NB4 (cell line): ENCODE results near the gene DOK1.

ENCODE experiments used
- DNase-seq: peaks from one replicate; pipeline ENCODE4 v3.0.0; 2010; ENCODE audit warnings: low read depth
- H3K4me3 ChIP-seq: one replicate; pipeline ENCODE4 v1.5.1; 2011; ENCODE audit warnings: mild to moderate bottlenecking, low read depth, low read length, moderate library complexity
- CTCF ChIP-seq: IDR thresholded peaks from one replicate; pipeline ENCODE4 v1.5.1; 2012; ENCODE audit warnings: low read depth, low read length
- MYC ChIP-seq: IDR thresholded peaks from 2 replicates; pipeline ENCODE4 v1.6.1; 2011; ENCODE audit warnings: low read depth, low read length
- POLR2A ChIP-seq: IDR thresholded peaks from 2 replicates; pipeline ENCODE4 v1.6.1; 2011; ENCODE audit warnings: mild to moderate bottlenecking; ENCODE audit not compliant: insufficient read length; ENCODE audit errors: extremely low read depth
- TF ChIP-seq, protein P1 (sequence below): IDR thresholded peaks from 2 replicates; pipeline ENCODE4 v1.6.1; 2011; ENCODE audit warnings: low read depth, low read length

DOK1 gene

GRCh38 chr2:74562126-74562775 lies 7.7 kb downstream of the DOK1 start:
- DNase-seq, result peak; percentile 73
- TF ChIP-seq, protein P1, sequence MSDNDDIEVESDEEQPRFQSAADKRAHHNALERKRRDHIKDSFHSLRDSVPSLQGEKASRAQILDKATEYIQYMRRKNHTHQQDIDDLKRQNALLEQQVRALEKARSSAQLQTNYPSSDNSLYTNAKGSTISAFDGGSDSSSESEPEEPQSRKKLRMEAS, result no peak
- TF ChIP-seq MYC (no peak), CTCF (no peak), POLR2A (no peak)
- no peak overlapping the region for H3K4me3 ChIP-seq

DNA sequence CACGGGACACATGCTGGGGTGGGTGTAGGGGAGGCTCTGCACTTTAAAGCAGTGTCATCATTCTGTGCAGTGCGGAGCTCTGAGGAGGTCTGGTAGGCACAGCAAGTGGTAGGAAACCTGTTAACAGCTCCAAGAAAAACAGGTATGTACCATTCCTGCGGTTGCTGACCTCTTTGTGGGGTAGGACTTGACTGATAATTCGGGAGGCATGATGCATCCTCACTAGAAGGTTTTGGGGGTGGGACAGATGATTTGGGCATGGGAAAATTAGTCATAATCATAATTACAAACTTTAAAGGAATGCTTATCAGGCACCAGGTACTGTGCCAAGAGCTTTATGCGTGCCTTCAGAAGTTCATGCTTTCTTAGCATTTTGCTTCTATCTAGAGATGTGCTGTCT lies 9.7 kb downstream of the DOK1 start:
- no peak for TF ChIP-seq POLR2A
- no peak for TF ChIP-seq CTCF
- TF ChIP-seq MYC, result no peak
- TF ChIP-seq, protein P1, result no peak
- no peak for DNase-seq
- no peak overlapping the region for H3K4me3 ChIP-seq

- no peak overlapping the region for H3K4me3 ChIP-seq
- TF ChIP-seq MYC (no peak), CTCF (no peak), POLR2A (no peak)
- TF ChIP-seq, protein P1, result no peak
- DNase-seq, result no peak
These were observed 11.7 kb downstream of the DOK1 start for GRCh38 chr2:74566076-74566753.

- H3K4me3 ChIP-seq, result no peak overlapping the region
- TF ChIP-seq, protein P1, result no peak
- TF ChIP-seq CTCF (no peak), POLR2A (no peak), MYC (no peak)
- peak; percentile 45 for DNase-seq
These were observed 12.2 kb downstream of the DOK1 start for GRCh38 chr2:74566754-74567085.

DNA sequence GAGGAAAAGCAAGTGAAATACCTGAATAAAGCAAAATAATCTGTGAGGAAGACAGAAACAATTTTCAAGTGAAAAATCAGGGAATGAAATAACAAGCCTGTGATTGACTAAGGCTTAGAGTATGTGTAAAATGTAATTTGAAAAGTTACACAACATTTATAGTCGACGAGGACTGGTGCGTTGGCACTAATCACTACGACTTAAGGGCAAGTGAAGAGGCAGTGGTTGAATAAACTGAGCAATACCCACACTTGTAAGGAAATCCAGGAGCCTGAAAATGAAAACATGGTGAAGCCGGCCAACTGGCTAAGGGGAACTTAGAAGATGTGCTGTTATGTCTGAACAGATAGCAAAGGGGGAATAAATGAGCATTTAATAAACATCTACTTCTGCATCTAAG lies 13.4 kb downstream of the DOK1 start:
- TF ChIP-seq CTCF (no peak), MYC (no peak)

DNA sequence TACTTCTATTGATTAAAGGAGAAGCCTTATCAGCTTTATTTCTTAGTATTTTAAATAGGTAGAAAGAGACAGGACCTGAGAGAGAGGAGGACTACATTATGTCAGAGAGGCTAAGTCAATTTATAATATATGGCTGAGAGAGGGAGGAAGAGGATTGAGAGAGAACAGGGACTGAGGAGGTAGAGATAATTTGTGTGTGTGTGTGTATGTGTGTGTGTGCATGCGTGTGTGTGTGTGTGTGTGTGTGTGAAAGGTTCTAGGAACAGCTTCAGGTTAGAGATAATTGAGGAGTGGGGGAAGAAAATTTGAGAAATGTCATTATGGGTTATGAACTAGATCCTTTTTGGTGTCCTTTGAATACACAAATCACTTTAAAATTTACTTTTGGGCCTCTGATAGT lies 15.2 kb downstream of the DOK1 start:
- no peak overlapping the region for H3K4me3 ChIP-seq
- TF ChIP-seq MYC (no peak), CTCF (no peak), POLR2A (no peak)
- TF ChIP-seq, protein P1, result no peak
- no peak for DNase-seq

More for the DNA sequence above, 13.4 kb downstream of the DOK1 start:
- no peak for DNase-seq
- no peak overlapping the region for H3K4me3 ChIP-seq
